Sigmoid colon (tissue), 3 donors: Measurements from ENCODE around the gene RPS6KA2.

ENCODE experiments used
- POLR2A ChIP-seq, 2 donors: fragments of 450-650 bp; IDR thresholded peaks; one replicate each; pipeline ENCODE4 v1.6.1; 2016; ENCODE audit warnings: antibody characterized with exemption in 2 of 2, mild to moderate bottlenecking in 2 of 2, moderate library complexity in 2 of 2
- TF ChIP-seq, protein P1 (sequence below), 4 experiments: fragments of 450-650 bp in 3 of 4; fragments of 200-600 bp in 1 of 4; IDR thresholded peaks; one replicate each; pipeline ENCODE4 v1.5.1; 2016 to 2019; ENCODE audit warnings: antibody characterized with exemption in 4 of 4, mild to moderate bottlenecking in 3 of 4, moderate library complexity in 2 of 4

DNA sequence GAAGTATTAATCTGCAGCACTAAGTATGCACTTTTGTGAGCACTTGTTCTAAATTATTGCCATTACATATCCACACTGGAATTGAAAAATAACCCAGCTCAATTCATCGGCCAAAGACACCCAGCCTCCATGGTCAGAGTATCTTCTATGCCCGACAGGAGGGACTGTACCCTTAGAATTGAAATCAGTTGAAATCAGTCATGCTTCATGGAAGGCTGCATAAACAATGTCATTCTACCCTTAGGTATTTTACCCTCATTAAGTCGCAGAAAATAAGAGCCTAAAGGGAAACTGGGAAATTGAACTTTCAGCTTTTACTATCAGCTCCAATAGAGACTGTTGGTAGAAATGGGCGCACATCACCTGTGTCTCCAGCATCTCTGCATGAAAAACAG lies 37.7 kb downstream of the RPS6KA2 start:
- TF ChIP-seq, protein P1, sequence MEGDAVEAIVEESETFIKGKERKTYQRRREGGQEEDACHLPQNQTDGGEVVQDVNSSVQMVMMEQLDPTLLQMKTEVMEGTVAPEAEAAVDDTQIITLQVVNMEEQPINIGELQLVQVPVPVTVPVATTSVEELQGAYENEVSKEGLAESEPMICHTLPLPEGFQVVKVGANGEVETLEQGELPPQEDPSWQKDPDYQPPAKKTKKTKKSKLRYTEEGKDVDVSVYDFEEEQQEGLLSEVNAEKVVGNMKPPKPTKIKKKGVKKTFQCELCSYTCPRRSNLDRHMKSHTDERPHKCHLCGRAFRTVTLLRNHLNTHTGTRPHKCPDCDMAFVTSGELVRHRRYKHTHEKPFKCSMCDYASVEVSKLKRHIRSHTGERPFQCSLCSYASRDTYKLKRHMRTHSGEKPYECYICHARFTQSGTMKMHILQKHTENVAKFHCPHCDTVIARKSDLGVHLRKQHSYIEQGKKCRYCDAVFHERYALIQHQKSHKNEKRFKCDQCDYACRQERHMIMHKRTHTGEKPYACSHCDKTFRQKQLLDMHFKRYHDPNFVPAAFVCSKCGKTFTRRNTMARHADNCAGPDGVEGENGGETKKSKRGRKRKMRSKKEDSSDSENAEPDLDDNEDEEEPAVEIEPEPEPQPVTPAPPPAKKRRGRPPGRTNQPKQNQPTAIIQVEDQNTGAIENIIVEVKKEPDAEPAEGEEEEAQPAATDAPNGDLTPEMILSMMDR (IDR thresholded peaks at IDR 0.05): no peak
- TF ChIP-seq POLR2A (IDR thresholded peaks at IDR 0.05): no peak
